Measurements from ENCODE around the gene TTLL11. TPM values are rescaled to one million over a fixed set of nuclear protein-coding genes. Genes with fewer than 3 reads are reported as not detected.

Gene TTLL11
- total and polyA plus RNA-seq, 2 experiments from 2014 or later: 5.1 to 6.3 TPM

GRCh38 chr9:121912812-121913627 is 180.1 kb downstream of the TTLL11 start:
- TF ChIP-seq EZH2 (IDR thresholded peaks at IDR 0.05; ENCODE audit: insufficient read depth, poor library complexity, severe bottlenecking) (no peak), EZH2phosphoT487 (IDR thresholded peaks at IDR 0.05; ENCODE audit: insufficient read depth, low read depth) (no peak)
- H3K4me3 ChIP-seq: no peak overlapping the region

GRCh38 chr9:121910491-121911040 is 182.5 kb downstream of the TTLL11 start:
- H3K27me3 ChIP-seq (replicated peaks; ENCODE audit: insufficient read depth): no peaks in the 10 kb centered on the region
- no peaks in the 10 kb centered on the region for H3K79me2 ChIP-seq (ENCODE audit: insufficient read depth)
- DNase-seq: no peak
- H2AFZ ChIP-seq: no peak overlapping the region
- H4K20me1 ChIP-seq (ENCODE audit: insufficient read depth): no peaks in the 10 kb centered on the region
- 94 to 97% methylated on average over 4 of the region's 4 CpGs for WGBS, 2 experiments (ENCODE audit: low coverage in 1 of 2, low lambda C conversion rate in 2 of 2, missing lambda C conversion rate in 2 of 2)
- in situ Hi-C loops (cut with MboI): no loop called here
- no peak overlapping the region for H3K27ac ChIP-seq
- no peaks in the 10 kb centered on the region for H3K9me3 ChIP-seq (ENCODE audit: low read depth)
- H3K4me2 ChIP-seq (ENCODE audit: unreplicated experiment): no peak overlapping the region
- H3K9me2 ChIP-seq (ENCODE audit: insufficient read depth): no peaks in the 10 kb centered on the region
- peaks cover 14% of the 10 kb centered on the region for H3F3A ChIP-seq (ENCODE audit: insufficient read depth)
- TF ChIP-seq EZH2 (IDR thresholded peaks at IDR 0.05; ENCODE audit: insufficient read depth, poor library complexity, severe bottlenecking): no peak
- TF ChIP-seq EZH2phosphoT487 (IDR thresholded peaks at IDR 0.05; ENCODE audit: insufficient read depth, low read depth): no peak
- H3K36me3 ChIP-seq (ENCODE audit: low read depth): no peaks in the 10 kb centered on the region
- H3K4me3 ChIP-seq: no peak overlapping the region
- no peak overlapping the region for H3K9ac ChIP-seq
- H3K4me1 ChIP-seq (ENCODE audit: insufficient read depth): peaks cover 13% of the 10 kb centered on the region

More at GRCh38 chr9:121912812-121913627, 180.1 kb downstream of the TTLL11 start:
- in situ Hi-C loops (cut with MboI): no loop called here
- H3K4me2 ChIP-seq (ENCODE audit: unreplicated experiment): no peak overlapping the region
- H3K36me3 ChIP-seq (ENCODE audit: low read depth): no peaks in the 10 kb centered on the region
- H3F3A ChIP-seq (ENCODE audit: insufficient read depth): no peaks in the 10 kb centered on the region
- no peaks in the 10 kb centered on the region for H4K20me1 ChIP-seq (ENCODE audit: insufficient read depth)
- H3K27me3 ChIP-seq (replicated peaks; ENCODE audit: insufficient read depth): no peaks in the 10 kb centered on the region
- peaks cover 9% of the 10 kb centered on the region for H3K4me1 ChIP-seq (ENCODE audit: insufficient read depth)
- no peak overlapping the region for H2AFZ ChIP-seq
- 95% methylated on average over 4 of the region's 4 CpGs for WGBS, 2 experiments (ENCODE audit: low coverage in 1 of 2, low lambda C conversion rate in 2 of 2, missing lambda C conversion rate in 2 of 2)
- H3K79me2 ChIP-seq (ENCODE audit: insufficient read depth): no peaks in the 10 kb centered on the region
- no peak overlapping the region for H3K27ac ChIP-seq
- peak; percentile 21 for DNase-seq
- H3K9me2 ChIP-seq (ENCODE audit: insufficient read depth): no peaks in the 10 kb centered on the region
- H3K9me3 ChIP-seq (ENCODE audit: low read depth): no peaks in the 10 kb centered on the region
- H3K9ac ChIP-seq: no peak overlapping the region

GRCh38 chr9:121909111-121909510 is 184.0 kb downstream of the TTLL11 start:
- no peak overlapping the region for H3K4me2 ChIP-seq (ENCODE audit: unreplicated experiment)
- in situ Hi-C loops (cut with MboI): no loop called here
- H2AFZ ChIP-seq: no peak overlapping the region
- no peak overlapping the region for H3K27ac ChIP-seq
- no peaks in the 10 kb centered on the region for H3K36me3 ChIP-seq (ENCODE audit: low read depth)
- WGBS, 2 experiments (ENCODE audit: low coverage in 1 of 2, low lambda C conversion rate in 2 of 2, missing lambda C conversion rate in 2 of 2): 74 to 76% methylated on average over 5 of the region's 5 CpGs
- DNase-seq: no peak
- H3K4me1 ChIP-seq (ENCODE audit: insufficient read depth): peaks cover 15% of the 10 kb centered on the region
- H3K79me2 ChIP-seq (ENCODE audit: insufficient read depth): no peaks in the 10 kb centered on the region
- no peaks in the 10 kb centered on the region for H3K27me3 ChIP-seq (replicated peaks; ENCODE audit: insufficient read depth)
- no peak overlapping the region for H3K9ac ChIP-seq
- H3K4me3 ChIP-seq: no peak overlapping the region
- no peaks in the 10 kb centered on the region for H3K9me2 ChIP-seq (ENCODE audit: insufficient read depth)
- no peaks in the 10 kb centered on the region for H4K20me1 ChIP-seq (ENCODE audit: insufficient read depth)
- peaks cover 18% of the 10 kb centered on the region for H3F3A ChIP-seq (ENCODE audit: insufficient read depth)
- no peaks in the 10 kb centered on the region for H3K9me3 ChIP-seq (ENCODE audit: low read depth)
- TF ChIP-seq EZH2phosphoT487 (IDR thresholded peaks at IDR 0.05; ENCODE audit: insufficient read depth, low read depth): no peak
- no peak for TF ChIP-seq EZH2 (IDR thresholded peaks at IDR 0.05; ENCODE audit: insufficient read depth, poor library complexity, severe bottlenecking)

- TF ChIP-seq EZH2phosphoT487 (IDR thresholded peaks at IDR 0.05; ENCODE audit: insufficient read depth, low read depth) (no peak), EZH2 (IDR thresholded peaks at IDR 0.05; ENCODE audit: insufficient read depth, poor library complexity, severe bottlenecking) (no peak)
- Histone ChIP-seq H3F3A (ENCODE audit: insufficient read depth) (peaks cover 41% of the 10 kb centered on the region), H3K4me2 (ENCODE audit: unreplicated experiment) (peak overlapping the region; percentile 50), H3K9me2 (ENCODE audit: insufficient read depth) (no peaks in the 10 kb centered on the region), H3K9ac (peak overlapping the region; percentile 18; the same call in 1 of the 2 replicates), H2AFZ (no peak overlapping the region), H3K4me1 (ENCODE audit: insufficient read depth) (peaks cover 38% of the 10 kb centered on the region), H3K79me2 (ENCODE audit: insufficient read depth) (no peaks in the 10 kb centered on the region), H3K4me3 (no peak overlapping the region), H3K36me3 (ENCODE audit: low read depth) (no peaks in the 10 kb centered on the region), H4K20me1 (ENCODE audit: insufficient read depth) (no peaks in the 10 kb centered on the region), H3K27me3 (replicated peaks; ENCODE audit: insufficient read depth) (no peaks in the 10 kb centered on the region), H3K27ac (peak overlapping the region; percentile 70), H3K9me3 (ENCODE audit: low read depth) (no peaks in the 10 kb centered on the region)
- 90 to 95% methylated on average over 1 of the region's 1 CpG for WGBS, 2 experiments (ENCODE audit: low coverage in 1 of 2, low lambda C conversion rate in 2 of 2, missing lambda C conversion rate in 2 of 2)
- in situ Hi-C loops (cut with MboI): no loop called here
- DNase-seq: peak; percentile 77
These were observed 186.8 kb downstream of the TTLL11 start for GRCh38 chr9:121906074-121906870.
